Tibial nerve (tissue), 4 donors: Measurements from ENCODE around the gene DLG4. TPM values are rescaled to one million over a fixed set of nuclear protein-coding genes. Genes with fewer than 3 reads are reported as not detected.

Experiments used
- DNase-seq, 2 donors: peaks; one replicate each; pipeline ENCODE4 v3.0.0-alpha.2; 2019; ENCODE audit warnings: low spot score in 2 of 2
- H3K27ac ChIP-seq, 4 donors: fragments of 200-600 bp; sonication (generic) in 3 of 4; one replicate each; pipeline ENCODE4 v1.5.1; 2017 to 2019; ENCODE audit warnings: mild to moderate bottlenecking in 1 of 4
- H3K27me3 ChIP-seq, 2 donors: fragments of 200-600 bp; sonication (generic) in 1 of 2; one replicate each; pipeline versions ENCODE4 v1.5.1 to v1.6.0; 2017 to 2019
- H3K36me3 ChIP-seq, 3 donors: fragments of 200-600 bp; sonication (generic); one replicate each; pipeline ENCODE4 v1.5.1; 2018 to 2019
- H3K4me1 ChIP-seq, 4 donors: fragments of 200-600 bp; sonication (generic) in 3 of 4; one replicate each; pipeline ENCODE4 v1.5.1; 2017 to 2019
- H3K4me3 ChIP-seq, 4 donors: fragments of 200-600 bp; sonication (generic) in 3 of 4; one replicate each; pipeline ENCODE4 v1.5.1; 2017 to 2019; ENCODE audit warnings: mild to moderate bottlenecking in 1 of 4, moderate library complexity in 1 of 4
- H3K9me3 ChIP-seq, 4 donors: fragments of 200-600 bp; sonication (generic) in 3 of 4; one replicate each; pipeline ENCODE4 v1.5.1; 2017 to 2019
- EP300 ChIP-seq, 2 donors: sonication (generic); formaldehyde crosslinking; IDR thresholded peaks; one replicate each; pipeline ENCODE4 v1.6.1; 2017; ENCODE audit warnings: antibody characterized with exemption in 2 of 2, mild to moderate bottlenecking in 1 of 2
- POLR2A ChIP-seq, 2 donors: fragments of 450-650 bp; IDR thresholded peaks; one replicate each; pipeline ENCODE4 v1.6.1; 2017; ENCODE audit warnings: antibody characterized with exemption in 2 of 2, mild to moderate bottlenecking in 2 of 2, moderate library complexity in 2 of 2
- WGBS, 2 donors: methylation state at CpG; one replicate each; pipeline ENCODE4 v1.1.5; 2018; 5-methylcytosine and 5-hydroxymethylcytosine counted together
- total RNA-seq, 4 donors: library from RNA; depleted of rRNA; stranded (reverse); fragments of >200 nt; gene quantifications; one replicate each; pipeline ENCODE4 v1.1.0, GENCODE V29; 2016
- TF ChIP-seq, protein P1 (sequence below), 5 experiments: fragments of 200-600 bp in 3 of 5; fragments of 450-650 bp in 2 of 5; sonication (generic) in 3 of 5; IDR thresholded peaks; one replicate each; pipeline ENCODE4 v1.5.1; 2016 to 2019; ENCODE audit warnings: antibody characterized with exemption in 5 of 5, mild to moderate bottlenecking in 3 of 5, moderate library complexity in 2 of 5

DLG4 gene
- total RNA-seq, 4 donors from 2014 or later = 7.3 to 22.8 (median 16.1) TPM

DNA sequence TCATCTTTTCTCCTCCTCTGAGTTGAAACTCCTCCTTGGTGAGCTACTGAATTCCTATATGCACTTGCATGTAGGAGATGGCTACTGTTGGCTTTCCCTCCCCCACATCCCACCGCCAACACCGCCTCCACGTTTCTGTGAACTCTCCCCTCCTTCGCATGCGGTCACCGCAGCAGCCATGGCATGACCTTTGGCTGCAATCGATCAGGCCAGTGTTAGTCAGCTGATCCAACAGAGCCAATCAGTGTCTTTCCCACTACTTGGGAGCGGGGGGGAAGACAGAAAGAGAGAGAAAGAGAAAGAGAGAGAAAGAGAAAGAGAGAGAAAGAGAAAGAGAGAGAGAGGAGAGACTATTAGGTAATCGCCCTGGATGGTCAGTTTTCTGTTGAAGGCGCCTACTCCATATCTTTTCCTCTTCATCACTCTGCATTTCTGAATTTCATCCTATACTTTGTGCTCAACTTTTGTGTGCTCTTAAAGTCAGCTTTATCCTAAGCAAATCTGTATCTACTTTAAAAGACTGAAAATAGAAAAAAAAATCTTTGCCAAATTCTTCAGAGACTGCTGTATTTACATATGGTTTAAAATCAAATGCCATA lies 63.2 kb downstream of the DLG4 start:
- Histone ChIP-seq H3K27me3 (peaks cover 0 to 48% of the 10 kb centered on the region in 2 donors), H3K4me3 (no peak overlapping the region), H3K4me1 (no peaks in the 10 kb centered on the region), H3K27ac (no peak overlapping the region), H3K9me3 (no peaks in the 10 kb centered on the region), H3K36me3 (no peaks in the 10 kb centered on the region)
- DNase-seq = no peak
- TF ChIP-seq POLR2A (IDR thresholded peaks at IDR 0.05) (no peak), EP300 (IDR thresholded peaks at IDR 0.05) (no peak)
- TF ChIP-seq, protein P1, sequence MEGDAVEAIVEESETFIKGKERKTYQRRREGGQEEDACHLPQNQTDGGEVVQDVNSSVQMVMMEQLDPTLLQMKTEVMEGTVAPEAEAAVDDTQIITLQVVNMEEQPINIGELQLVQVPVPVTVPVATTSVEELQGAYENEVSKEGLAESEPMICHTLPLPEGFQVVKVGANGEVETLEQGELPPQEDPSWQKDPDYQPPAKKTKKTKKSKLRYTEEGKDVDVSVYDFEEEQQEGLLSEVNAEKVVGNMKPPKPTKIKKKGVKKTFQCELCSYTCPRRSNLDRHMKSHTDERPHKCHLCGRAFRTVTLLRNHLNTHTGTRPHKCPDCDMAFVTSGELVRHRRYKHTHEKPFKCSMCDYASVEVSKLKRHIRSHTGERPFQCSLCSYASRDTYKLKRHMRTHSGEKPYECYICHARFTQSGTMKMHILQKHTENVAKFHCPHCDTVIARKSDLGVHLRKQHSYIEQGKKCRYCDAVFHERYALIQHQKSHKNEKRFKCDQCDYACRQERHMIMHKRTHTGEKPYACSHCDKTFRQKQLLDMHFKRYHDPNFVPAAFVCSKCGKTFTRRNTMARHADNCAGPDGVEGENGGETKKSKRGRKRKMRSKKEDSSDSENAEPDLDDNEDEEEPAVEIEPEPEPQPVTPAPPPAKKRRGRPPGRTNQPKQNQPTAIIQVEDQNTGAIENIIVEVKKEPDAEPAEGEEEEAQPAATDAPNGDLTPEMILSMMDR (IDR thresholded peaks at IDR 0.05) = no peak
- 49 to 61% methylated on average over 10 of the region's 10 CpGs for WGBS, 2 donors

DNA sequence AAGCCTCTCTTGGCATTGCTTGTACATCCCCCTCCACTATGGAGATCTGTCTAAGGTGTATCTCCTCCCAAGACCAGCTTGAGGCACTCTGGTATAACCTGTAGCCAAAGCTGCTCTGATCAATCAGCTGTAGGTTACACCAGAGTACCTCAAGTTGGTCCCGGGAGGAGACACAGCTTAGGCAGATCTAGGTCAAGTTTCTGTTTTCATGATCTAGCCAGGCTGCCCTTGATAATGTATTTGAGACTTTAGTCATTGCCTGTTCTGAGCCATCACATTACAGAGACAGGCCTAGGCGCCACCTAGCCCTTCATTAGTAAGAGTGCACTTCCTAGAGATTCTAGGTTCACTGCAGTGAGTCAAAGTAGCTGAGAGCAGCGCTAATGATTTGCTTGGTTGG lies 71.9 kb downstream of the DLG4 start:
- Histone ChIP-seq H3K9me3 (no peaks in the 10 kb centered on the region), H3K27ac (no peak overlapping the region), H3K4me3 (no peak overlapping the region), H3K4me1 (peaks cover 0 to 5% (median 0%) of the 10 kb centered on the region in 4 donors), H3K27me3 (peaks cover 0 to 12% of the 10 kb centered on the region in 2 donors), H3K36me3 (no peaks in the 10 kb centered on the region)
- 70 to 100% methylated on average over 3 of the region's 3 CpGs for WGBS, 2 donors
- no peak for DNase-seq
- TF ChIP-seq POLR2A (IDR thresholded peaks at IDR 0.05) = no peak
- TF ChIP-seq, protein P1 (IDR thresholded peaks at IDR 0.05) = no peak

DNA sequence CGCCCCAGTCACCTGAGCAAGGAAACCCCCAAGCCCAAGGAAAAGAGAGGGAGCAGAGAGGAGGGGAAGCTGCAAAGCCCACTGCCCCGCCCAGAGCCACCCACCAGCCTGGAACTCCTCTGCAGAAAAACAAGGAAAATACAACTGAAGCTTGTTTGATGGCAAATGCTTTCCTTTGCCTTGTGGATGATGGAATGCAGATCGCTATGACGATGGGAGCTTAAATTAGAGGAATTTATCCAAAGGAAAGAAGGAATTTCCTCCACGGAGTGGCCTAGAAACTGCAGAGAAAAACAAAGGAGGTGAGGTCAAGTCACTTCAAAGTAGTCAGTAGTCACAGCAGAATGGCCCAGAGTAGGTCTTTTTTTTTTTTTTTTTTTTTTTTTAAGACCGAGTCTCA lies 73.5 kb downstream of the DLG4 start:
- H3K4me1 ChIP-seq = peaks cover 0 to 5% (median 0%) of the 10 kb centered on the region in 4 donors
- TF ChIP-seq, protein P1 (IDR thresholded peaks at IDR 0.05) = no peak
- no peak for TF ChIP-seq POLR2A (IDR thresholded peaks at IDR 0.05)
- TF ChIP-seq EP300 (IDR thresholded peaks at IDR 0.05) = no peak

DNA sequence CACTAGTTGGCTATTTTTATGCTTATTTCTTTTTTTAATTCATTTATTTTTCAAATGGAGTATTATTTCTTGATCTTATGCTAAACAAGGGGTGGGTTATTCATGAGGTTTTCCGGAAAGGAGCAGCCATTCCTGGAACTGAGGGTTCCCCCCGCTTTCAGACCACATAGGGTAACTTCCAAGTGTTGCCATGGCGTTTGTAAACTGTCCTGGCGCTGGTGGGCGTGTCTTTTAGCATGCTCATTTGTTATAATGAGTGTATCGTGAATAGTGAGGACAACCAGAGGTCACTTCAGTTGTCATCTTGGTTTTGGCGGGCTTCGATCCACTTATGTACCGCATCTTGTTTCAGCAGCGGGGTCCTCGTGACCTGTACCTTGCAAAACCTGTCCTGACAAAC lies 75.4 kb downstream of the DLG4 start:
- Histone ChIP-seq H3K27me3 (peaks cover 0 to 15% of the 10 kb centered on the region in 2 donors), H3K4me3 (no peak overlapping the region), H3K4me1 (peaks cover 0 to 5% (median 0%) of the 10 kb centered on the region in 4 donors), H3K9me3 (no peaks in the 10 kb centered on the region), H3K36me3 (no peaks in the 10 kb centered on the region), H3K27ac (no peak overlapping the region)
- no peak for DNase-seq
- 70 to 74% methylated on average over 11 of the region's 11 CpGs for WGBS, 2 donors
- TF ChIP-seq POLR2A (IDR thresholded peaks at IDR 0.05) (no peak), EP300 (IDR thresholded peaks at IDR 0.05) (no peak)
- TF ChIP-seq, protein P1 (IDR thresholded peaks at IDR 0.05) = no peak

More for the DNA sequence above, 73.5 kb downstream of the DLG4 start:
- no peaks in the 10 kb centered on the region for H3K36me3 ChIP-seq
- H3K27ac ChIP-seq = no peak overlapping the region
- no peak overlapping the region for H3K4me3 ChIP-seq
- WGBS, 2 donors = 21 to 32% methylated on average over 6 of the region's 6 CpGs
- peaks cover 0 to 5% of the 10 kb centered on the region in 2 donors for H3K27me3 ChIP-seq
- no peaks in the 10 kb centered on the region for H3K9me3 ChIP-seq
- no peak for DNase-seq

DNA sequence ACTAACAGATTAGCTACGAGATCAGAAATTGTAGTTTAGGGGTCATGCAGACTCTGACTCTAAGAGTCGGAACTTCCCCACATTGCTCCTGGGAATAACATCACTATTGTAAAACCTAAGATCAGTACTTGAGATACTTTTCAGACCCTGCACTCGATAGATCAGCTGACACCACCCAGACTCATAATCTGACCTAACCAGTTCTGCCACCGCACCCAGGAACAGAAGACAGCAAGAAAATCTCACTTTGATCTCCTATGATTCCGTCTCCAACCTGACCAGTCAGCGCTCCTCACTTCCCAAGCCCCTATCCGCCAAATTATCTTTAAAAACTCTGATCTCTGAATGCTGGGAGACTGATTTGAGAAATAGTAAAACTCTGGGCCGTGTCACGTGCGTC lies 77.8 kb downstream of the DLG4 start:
- Histone ChIP-seq H3K9me3 (no peaks in the 10 kb centered on the region), H3K36me3 (no peaks in the 10 kb centered on the region), H3K4me1 (peaks cover 0 to 5% (median 0%) of the 10 kb centered on the region in 4 donors), H3K27ac (no peak overlapping the region), H3K27me3 (peaks cover 0 to 35% of the 10 kb centered on the region in 2 donors), H3K4me3 (no peak overlapping the region)
- TF ChIP-seq EP300 (IDR thresholded peaks at IDR 0.05) = no peak
- WGBS, 2 donors = 62 to 72% methylated on average over 10 of the region's 10 CpGs
- DNase-seq = no peak
